GM21528 (cell line): ENCODE data around the gene PCDHGA7.
A peak's percentile ranks its signal among the peaks of the same experiment; 100 is the strongest.
"Not testable (repeated sequence)": the region's sequence is repeated elsewhere in the genome, so short reads cannot be mapped to it uniquely, and the experiment has no call there.

Source experiments
- ATAC-seq: cut with Tn5 transposase; IDR thresholded peaks from one replicate; pipeline ENCODE4 v1.9.1; 2021; ENCODE audit warnings: mild to moderate bottlenecking, moderate library complexity; ENCODE audit not compliant: unreplicated experiment, low FRiP score

Gene PCDHGA7

DNA sequence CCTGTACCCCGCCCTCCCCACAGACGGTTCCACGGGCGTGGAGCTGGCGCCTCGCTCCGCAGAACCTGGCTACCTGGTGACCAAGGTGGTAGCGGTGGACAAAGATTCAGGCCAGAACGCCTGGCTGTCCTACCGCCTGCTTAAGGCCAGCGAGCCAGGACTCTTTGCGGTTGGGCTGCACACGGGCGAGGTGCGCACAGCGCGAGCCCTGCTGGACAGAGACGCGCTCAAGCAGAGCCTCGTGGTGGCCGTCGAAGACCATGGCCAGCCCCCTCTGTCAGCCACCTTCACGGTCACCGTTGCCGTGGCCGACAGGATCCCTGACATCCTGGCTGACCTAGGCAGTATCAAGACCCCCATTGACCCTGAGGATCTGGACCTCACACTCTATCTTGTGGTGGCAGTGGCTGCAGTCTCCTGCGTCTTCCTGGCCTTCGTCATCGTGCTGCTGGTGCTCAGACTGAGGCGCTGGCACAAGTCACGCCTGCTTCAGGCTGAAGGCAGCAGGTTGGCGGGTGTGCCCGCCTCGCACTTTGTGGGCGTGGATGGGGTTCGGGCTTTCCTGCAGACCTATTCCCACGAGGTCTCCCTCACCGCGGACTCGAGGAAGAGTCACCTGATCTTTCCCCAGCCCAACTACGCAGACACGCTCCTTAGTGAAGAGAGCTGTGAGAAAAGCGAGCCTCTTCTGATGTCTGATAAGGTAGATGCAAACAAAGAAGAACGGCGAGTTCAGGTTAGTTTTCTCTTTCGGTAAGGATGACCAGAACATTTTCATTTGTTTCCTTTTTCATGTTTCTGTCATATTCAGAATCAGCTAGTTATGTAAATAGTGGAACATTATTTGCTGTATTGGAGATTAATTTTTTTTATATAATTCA, 16.3 kb upstream of the PCDHGA7 start:
- no peak for ATAC-seq

GRCh38 chr5:141369994-141370848, 12.3 kb upstream of the PCDHGA7 start, which contains the start of gene PCDHGB3:
Gene PCDHGB3, plus strand, starts transcription at chr5:141370242. Its CDS starts 153 bp downstream, at chr5:141370395.
- peak; percentile 57 for ATAC-seq

- ATAC-seq: no peak
Measured at GRCh38 chr5:141371572-141372475, 10.7 kb upstream of the PCDHGA7 start.

DNA sequence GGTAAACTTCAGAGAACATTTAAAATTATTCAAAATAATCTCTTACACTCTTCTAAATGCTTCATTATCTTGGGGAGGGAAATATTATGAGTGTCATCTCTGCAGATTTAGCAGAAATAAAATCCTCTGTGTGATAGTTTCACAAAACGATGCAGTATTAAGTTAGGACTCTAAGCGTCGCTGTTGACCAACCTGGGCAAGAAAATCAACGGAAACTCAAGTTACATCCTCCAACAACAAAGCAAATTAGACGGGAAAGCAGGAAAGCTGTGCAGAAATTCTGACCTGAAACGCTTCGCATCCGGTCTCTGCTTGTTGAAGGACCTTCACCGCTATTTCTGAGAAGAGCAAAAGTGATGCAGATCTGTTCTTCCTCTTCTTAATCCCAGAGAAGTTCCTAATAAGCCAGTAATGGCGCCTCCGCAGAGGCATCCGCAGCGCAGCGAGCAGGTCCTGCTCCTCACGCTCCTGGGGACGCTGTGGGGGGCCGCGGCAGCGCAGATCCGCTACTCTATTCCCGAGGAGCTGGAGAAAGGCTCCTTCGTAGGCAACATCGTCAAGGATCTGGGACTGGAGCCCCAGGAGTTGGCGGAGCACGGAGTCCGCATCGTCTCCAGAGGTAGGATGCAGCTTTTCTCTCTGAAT, 8.7 kb upstream of the PCDHGA7 start, which contains the start of gene PCDHGA6:
Gene PCDHGA6 (plus strand): TSS at position 219 of the 645 bp plus-strand sequence. CDS start 193 bp downstream, at position 412.
- no peak for ATAC-seq

- no peak for ATAC-seq
Measured at GRCh38 chr5:141374627-141375026, 7.9 kb upstream of the PCDHGA7 start.

DNA sequence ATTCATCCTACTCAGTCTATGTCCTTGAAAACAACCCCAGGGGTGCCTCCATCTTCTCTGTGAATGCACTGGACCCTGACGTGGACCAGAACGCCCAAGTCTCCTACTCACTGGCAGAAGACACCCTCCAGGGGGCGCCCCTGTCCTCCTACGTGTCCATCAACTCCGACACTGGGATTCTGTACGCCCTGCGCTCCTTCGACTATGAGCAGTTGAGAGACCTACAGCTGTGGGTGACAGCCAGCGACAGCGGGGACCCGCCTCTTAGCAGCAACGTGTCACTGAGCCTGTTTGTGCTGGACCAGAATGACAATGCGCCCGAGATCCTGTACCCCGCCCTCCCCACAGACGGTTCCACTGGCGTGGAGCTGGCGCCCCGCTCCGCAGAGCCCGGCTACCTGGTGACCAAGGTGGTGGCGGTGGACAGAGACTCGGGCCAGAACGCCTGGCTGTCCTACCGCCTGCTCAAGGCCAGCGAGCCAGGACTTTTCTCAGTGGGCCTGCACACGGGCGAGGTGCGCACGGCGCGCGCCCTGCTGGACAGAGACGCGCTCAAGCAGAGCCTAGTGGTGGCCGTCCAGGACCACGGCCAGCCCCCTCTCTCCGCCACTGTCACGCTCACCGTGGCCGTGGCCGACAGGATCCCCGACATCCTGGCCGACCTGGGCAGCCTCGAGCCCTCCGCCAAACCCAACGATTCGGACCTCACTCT, 6.9 kb upstream of the PCDHGA7 start:
- not testable (repeated sequence) for ATAC-seq

GRCh38 chr5:141383345-141383744, 803 bp downstream of the PCDHGA7 start:
- ATAC-seq: no peak

DNA sequence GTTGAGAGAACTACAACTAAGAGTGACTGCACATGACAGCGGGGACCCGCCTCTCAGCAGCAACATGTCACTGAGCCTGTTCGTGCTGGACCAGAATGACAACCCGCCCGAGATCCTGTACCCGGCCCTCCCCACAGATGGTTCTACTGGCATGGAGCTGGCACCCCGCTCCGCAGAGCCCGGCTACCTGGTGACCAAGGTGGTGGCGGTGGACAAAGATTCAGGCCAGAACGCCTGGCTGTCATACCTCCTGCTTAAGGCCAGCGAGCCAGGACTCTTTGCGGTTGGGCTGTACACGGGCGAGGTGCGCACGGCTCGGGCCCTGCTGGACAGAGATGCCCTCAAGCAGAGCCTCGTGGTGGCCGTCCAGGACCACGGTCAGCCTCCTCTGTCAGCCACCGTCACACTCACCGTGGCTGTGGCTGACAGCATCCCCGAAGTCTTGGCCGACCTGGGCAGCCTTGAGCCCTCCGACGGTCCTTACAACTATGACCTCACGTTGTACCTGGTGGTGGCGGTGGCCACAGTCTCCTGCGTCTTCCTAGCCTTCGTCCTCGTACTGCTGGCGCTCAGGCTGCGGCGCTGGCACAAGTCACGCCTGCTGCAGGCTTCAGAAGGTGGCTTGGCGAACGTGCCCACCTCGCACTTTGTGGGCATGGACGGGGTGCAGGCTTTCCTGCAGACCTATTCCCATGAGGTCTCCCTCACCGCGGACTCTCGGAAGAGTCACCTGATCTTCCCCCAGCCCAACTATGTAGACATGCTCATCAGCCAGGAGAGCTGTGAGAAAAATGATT, 2.1 kb downstream of the PCDHGA7 start:
- no peak for ATAC-seq

DNA sequence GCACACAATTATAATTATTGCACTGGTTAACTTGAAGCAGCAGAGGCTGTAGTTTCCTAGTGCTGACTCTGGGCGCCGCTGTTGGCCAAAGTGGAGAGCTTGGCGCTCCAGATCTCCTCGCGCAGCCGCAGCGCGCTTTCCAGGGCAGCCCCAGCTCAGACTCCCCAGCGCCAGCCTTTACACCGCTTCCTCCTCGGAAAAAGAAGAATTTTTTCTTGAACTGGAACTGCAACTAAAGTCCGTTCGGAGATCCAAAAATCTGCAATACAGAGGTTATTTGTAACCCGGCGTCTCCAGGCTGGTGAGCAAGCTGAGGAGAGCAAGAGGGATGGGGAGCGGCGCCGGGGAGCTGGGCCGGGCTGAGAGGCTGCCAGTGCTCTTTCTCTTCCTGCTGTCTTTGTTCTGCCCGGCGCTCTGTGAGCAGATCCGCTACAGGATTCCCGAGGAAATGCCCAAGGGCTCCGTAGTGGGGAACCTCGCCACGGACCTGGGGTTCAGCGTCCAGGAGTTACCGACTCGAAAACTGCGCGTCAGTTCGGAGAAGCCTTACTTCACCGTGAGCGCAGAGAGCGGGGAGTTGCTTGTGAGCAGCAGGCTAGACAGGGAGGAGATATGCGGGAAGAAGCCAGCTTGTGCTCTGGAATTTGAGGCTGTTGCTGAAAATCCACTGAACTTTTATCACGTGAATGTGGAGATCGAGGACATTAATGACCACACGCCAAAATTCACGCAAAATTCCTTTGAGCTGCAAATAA, 5.2 kb downstream of the PCDHGA7 start, which contains the start of gene PCDHGB4:
Gene PCDHGB4 (plus strand): TSS at position 142 of the 755 bp plus-strand sequence. CDS start 187 bp downstream, at position 329.
- not testable (repeated sequence) for ATAC-seq

- ATAC-seq: no peak
Measured at GRCh38 chr5:141388661-141389060, 6.1 kb downstream of the PCDHGA7 start.

GRCh38 chr5:141389153-141390042, 6.9 kb downstream of the PCDHGA7 start:
- no peak for ATAC-seq

- no peak for ATAC-seq
Measured at GRCh38 chr5:141392429-141393198, 10.1 kb downstream of the PCDHGA7 start, which contains the start of gene PCDHGA8. Gene PCDHGA8, plus strand, starts transcription at chr5:141392633. Its CDS starts 181 bp downstream, at chr5:141392814.

DNA sequence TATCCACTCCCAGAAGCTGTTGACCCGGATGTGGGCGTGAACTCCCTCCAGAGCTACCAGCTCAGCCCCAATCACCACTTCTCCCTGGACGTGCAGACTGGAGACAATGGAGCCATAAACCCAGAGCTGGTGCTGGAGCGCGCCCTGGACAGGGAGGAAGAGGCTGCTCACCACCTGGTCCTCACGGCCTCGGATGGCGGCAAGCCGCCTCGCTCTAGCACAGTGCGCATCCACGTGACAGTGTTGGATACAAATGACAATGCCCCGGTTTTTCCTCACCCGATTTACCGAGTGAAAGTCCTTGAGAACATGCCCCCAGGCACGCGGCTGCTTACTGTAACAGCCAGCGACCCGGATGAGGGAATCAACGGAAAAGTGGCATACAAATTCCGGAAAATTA, 10.7 kb downstream of the PCDHGA7 start:
- no peak for ATAC-seq

- not testable (repeated sequence) for ATAC-seq
Measured at GRCh38 chr5:141394401-141395187, 12.1 kb downstream of the PCDHGA7 start.
